Activated CD4-positive, alpha-beta T cell treated with anti-CD3 and anti-CD28 coated beads for 1 hour (primary cell): Measurements from ENCODE around the gene LACC1.

ENCODE experiments used
- DNase-seq: peaks from one replicate; pipeline ENCODE4 v3.0.0-alpha.2; 2020

The LACC1 gene

DNA sequence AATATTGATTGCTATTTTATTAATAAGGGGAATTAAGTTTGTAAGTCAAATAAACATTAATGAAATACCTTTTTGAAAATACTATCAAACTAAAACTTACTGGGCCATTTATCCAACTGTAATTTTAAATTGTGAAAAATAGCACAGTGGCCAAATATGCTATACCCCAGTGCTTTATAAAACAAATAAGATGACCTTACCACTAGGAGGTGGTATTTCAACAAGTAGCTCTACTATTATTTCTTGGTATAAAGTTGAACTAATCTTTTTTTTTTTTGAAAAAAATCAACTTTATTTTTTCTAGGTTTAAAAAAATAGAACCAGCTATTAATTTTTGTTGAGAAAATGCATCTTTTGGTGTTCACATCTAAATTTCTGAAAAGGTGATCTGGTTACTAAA is 14.7 kb downstream of the LACC1 start:
- DNase-seq, result no peak

DNA sequence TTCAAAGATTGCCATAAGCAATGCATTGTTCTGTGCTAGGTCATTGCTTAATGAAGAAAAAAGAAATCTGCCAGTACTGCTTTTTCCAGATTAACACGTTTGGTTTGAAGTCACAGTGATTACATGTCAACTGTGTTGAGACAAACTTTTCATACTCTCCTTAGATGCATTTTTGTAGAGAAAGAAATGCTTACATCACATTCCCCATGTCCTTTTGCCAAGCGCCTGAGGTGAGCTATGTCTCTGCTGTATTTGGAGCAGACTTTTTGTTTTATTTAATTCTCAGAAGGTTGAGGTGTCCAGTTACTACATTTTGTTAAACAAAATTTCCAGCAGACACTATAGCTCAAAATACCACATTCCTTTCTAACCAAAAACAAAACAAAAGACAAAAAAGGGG is 16.2 kb downstream of the LACC1 start:
- no peak for DNase-seq

GRCh38 chr13:43905435-43906031 is 25.8 kb downstream of the LACC1 start:
- no peak for DNase-seq

- DNase-seq, result no peak
Observed at GRCh38 chr13:43908156-43909126, 28.7 kb downstream of the LACC1 start.

GRCh38 chr13:43910856-43911255 is 31.2 kb downstream of the LACC1 start:
- no peak for DNase-seq

DNA sequence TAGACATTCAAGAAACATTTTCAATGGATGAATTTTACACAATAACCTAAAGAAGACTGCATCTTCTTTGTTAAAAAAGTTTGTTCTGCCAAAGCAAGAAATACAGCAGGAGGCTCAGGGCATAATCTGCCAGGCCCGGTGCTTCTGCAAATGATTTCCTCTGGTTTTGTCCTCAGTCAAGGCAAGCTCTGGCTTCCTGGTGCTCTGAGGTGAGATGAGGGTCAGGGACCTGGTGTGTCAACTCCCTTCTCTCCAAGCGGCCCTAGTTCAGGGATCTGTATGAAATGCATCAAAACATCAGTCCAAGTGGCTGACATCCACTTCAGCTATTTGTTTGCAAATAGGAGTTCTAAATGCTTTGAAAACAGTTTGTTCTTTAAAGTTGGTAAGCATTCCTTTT is 31.6 kb downstream of the LACC1 start:
- DNase-seq, result no peak

DNA sequence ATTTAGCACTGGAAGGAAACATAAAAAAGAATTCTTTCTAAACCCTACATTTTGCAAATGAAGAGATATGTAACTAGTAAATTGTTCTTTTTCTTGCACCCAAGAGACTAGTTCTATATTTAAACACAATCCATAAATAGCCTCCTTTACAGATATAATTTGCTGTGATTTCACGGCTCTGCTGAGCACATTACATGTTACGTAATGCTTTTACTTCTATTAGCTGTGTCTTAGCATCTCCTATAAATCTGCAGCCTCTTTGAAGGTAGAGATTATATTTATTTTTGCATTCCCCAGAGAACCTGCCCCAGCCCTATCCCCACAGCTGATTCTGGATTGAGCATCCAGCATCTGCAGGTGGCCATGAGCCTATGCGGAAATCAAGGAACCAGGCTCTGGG is 32.2 kb downstream of the LACC1 start:
- no peak for DNase-seq

- no peak for DNase-seq
Observed at GRCh38 chr13:43915451-43915850, 35.7 kb downstream of the LACC1 start.

GRCh38 chr13:43916828-43917227 is 37.1 kb downstream of the LACC1 start:
- no peak for DNase-seq

DNA sequence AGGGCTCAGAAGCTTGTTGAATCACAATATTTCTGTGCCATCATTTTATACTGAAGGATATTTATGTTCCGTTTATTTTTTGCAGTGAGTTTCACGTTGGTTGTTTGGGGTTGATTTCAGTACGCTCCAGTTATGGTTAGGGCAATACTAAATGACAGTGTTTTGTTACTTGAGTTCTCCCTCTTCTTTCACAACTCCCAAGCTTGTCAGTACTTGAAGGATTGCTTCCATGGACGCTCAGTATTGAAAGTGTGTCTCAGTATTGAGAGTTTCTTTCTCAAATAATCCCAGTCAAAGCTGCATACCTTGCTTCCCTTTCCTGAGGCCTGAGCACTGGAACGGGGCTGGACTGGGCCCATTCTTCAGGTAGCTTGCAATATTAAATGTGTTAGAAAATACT is 38.9 kb downstream of the LACC1 start:
- no peak for DNase-seq

DNA sequence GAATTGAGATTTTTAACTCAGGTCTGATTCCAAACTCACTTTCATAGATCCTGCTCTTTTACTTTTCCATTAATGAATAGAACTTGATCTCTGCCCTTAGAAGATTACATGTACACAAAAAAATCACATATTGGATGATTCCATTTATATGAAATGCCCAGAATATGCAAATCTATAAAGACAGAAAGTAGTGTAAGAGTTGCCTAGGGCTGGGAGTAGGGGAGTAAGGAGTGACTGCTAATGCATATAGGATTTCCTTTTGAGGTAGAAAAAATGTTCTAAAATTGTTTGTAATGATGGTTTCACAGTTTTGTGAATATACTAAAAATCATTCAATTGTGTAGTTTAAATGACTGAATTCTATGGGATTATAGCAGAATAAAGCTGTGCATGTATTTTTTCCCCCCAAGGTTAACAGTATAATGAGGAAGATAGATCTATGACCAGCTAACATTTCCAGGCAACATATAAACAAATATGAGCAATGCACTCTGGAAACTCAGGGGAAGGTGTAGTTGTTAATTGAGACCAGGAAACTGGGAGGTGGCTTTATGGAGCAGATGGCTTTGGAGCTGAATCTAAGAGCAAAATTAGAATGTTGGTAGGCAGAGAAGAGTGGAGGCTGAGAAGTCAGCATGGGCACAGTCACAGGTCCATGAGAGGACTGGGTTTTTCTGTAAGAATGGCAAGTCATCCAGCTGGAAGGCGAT is 41.4 kb downstream of the LACC1 start:
- no peak for DNase-seq

GRCh38 chr13:43924549-43925245 is 45.0 kb downstream of the LACC1 start:
- DNase-seq, result no peak

GRCh38 chr13:43929947-43930346 is 50.2 kb downstream of the LACC1 start:
- DNase-seq, result no peak

GRCh38 chr13:43933378-43933777 is 53.7 kb downstream of the LACC1 start:
- no peak for DNase-seq

DNA sequence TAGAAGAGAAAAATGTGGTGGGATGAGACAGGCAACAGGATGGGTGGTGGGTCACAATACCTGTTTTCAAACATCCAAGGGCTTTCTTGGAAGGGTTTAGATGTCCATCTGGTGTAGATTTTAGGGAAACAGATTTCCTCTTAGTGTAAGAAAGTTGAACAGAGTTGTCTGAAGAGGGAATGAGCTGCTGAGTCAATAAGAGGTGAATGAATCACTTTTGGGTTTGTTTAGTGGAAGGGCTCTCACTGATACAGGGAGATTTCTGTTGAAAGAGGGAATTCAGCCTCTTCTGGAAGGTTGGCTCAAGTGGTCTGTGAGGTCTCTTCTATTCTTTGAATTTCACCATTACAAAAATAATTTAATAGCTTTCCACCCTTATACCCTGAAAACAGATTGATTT is 54.6 kb downstream of the LACC1 start:
- no peak for DNase-seq

- DNase-seq, result no peak
Observed at GRCh38 chr13:43935878-43936277, 56.2 kb downstream of the LACC1 start.

DNA sequence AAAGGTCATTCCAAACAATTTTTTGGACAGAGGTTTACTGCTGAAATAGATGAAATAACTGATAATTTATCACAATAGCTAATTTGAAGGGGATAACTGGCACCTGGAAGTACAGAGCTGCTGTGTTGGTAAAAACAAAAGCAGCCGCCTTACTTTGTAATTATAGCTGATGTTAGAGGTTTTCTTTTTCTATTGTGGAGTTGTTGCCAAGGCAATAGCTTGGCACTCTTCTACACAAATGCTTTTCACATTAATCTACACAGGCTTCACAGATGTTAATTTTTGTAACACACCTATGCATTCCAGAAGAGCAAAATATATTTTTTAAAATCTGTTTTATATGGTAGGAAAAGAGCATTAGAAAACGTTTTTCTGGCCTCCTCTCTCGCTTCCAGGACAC is 56.9 kb downstream of the LACC1 start:
- no peak for DNase-seq

GRCh38 chr13:43937839-43938238 is 58.1 kb downstream of the LACC1 start:
- DNase-seq, result no peak

GRCh38 chr13:43938449-43938848 is 58.7 kb downstream of the LACC1 start:
- no peak for DNase-seq

DNA sequence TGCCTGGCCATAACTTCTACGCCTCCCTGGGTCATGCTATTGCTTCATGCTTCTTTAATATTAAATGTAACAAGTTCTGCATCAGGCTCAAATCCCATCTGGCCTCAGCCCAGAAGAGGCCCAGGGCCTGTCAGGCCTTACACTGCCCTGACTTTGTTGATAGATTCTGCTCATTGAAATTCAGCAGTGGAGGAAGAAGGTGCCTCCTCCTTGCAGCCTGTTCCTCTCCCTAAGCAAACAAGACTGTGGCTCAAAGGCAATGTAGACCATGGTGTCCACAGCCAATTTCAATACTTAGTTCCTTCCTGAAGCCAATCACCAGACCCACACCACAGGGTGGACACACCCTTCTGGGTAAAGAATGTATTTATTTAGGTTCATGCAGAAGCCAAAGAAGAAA is 59.4 kb downstream of the LACC1 start:
- no peak for DNase-seq

GRCh38 chr13:43942286-43942685 is 62.6 kb downstream of the LACC1 start:
- DNase-seq, result no peak
